Kidney (tissue), 14 donors: ENCODE measurements around the gene ZNF423. TPM values are rescaled to one million over a fixed set of nuclear protein-coding genes. Genes with fewer than 3 reads are reported as not detected.
A peak's percentile ranks its signal among the peaks of the same experiment; 100 is the strongest.

Experiments used
- DNase-seq, 5 donors: peaks; one replicate each; pipeline ENCODE4 v3.0.0-alpha.2; 2013 to 2020
- FAIRE-seq: peaks from 2 replicates; lab custom pipeline; 2012; peaks lifted over from hg19 to GRCh38; lab: Jason Lieb, UNC
- H3K27ac ChIP-seq, 2 donors: one replicate each; pipeline ENCODE4 v1.7.0; 2013; ENCODE audit warnings: low read depth in 2 of 2, low read length in 2 of 2, inconsistent platforms in 1 of 2
- H3K27me3 ChIP-seq: one replicate; pipeline ENCODE4 v1.7.1; 2013; ENCODE audit warnings: low read length, inconsistent platforms; ENCODE audit not compliant: control insufficient read depth, insufficient read depth
- H3K36me3 ChIP-seq, 3 donors: one replicate each; pipeline versions ENCODE4 v1.7.0 to v1.7.1; 2013; ENCODE audit warnings: low read length in 3 of 3, control low read depth in 1 of 3, inconsistent platforms in 1 of 3; ENCODE audit not compliant: insufficient read depth in 3 of 3, control insufficient read depth in 2 of 3
- H3K4me1 ChIP-seq, 3 donors: one replicate each; pipeline versions ENCODE4 v1.7.0 to v1.7.1; 2013; ENCODE audit warnings: low read length in 3 of 3, inconsistent platforms in 1 of 3, low read depth in 1 of 3; ENCODE audit not compliant: control insufficient read depth in 2 of 3, insufficient read depth in 2 of 3
- H3K4me3 ChIP-seq, 3 donors: one replicate each; pipeline versions ENCODE4 v1.7.0 to v1.8.1; 2013; ENCODE audit warnings: low read length in 3 of 3, control low read depth in 1 of 3, inconsistent platforms in 1 of 3
- H3K9ac ChIP-seq, 3 donors: one replicate each; pipeline versions ENCODE4 v1.7.0 to v1.7.1; 2013; ENCODE audit warnings: low read length in 3 of 3, control low read depth in 1 of 3, inconsistent platforms in 1 of 3
- H3K9me3 ChIP-seq, 3 donors: one replicate each; pipeline versions ENCODE4 v1.7.0 to v1.7.1; 2013; ENCODE audit warnings: low read length in 3 of 3, control low read depth in 1 of 3, inconsistent platforms in 1 of 3; ENCODE audit not compliant: control insufficient read depth in 2 of 3, insufficient read depth in 1 of 3
- intact Hi-C: fragments of 100-400 bp; cut with DNase I; formaldehyde crosslinking; loops from one replicate; pipeline ENCODE4 v1.11.1; 2022
- polyA plus RNA-seq: library from polyadenylated mRNA; stranded (reverse); fragments of 350-450 nt; fragmentation: Illumina TruSeq; extraction: RNeasy Lipid Tissue Mini Kit (QIAGEN cat#74804); gene quantifications from one replicate; pipeline ENCODE4 v1.2.3, GENCODE V29; 2014; ENCODE audit warnings: low read depth, low replicate concordance; ENCODE audit not compliant: insufficient read depth
- total RNA-seq: library from RNA; stranded (reverse); fragmentation: NEBNext Ultra II Directional; extraction: Animal tissue kit (Norgen Biotek cat#: 25700); gene quantifications from one replicate; pipeline ENCODE4 v1.2.1, GENCODE V29; 2021
- TF ChIP-seq, protein P1 (sequence below): IDR thresholded peaks from 3 replicates; pipeline ENCODE4 v1.5.1; 2012; ENCODE audit warnings: mild to moderate bottlenecking, moderate library complexity, borderline replicate concordance; ENCODE audit not compliant: insufficient read depth; ENCODE audit errors: extremely low read depth
- donor health status: control.
- donor health status: control.
- donor health status: control.
- donor health status: control.
- donor health status: control.
- donor health status: DM: yes; HTN: yes; CAD: no.
- donor health status: Normal renal cell carcinoma (clear cell type).

ZNF423 gene
- total and polyA plus RNA-seq, 2 donors from 2014 or later = 2.0 to 8.4 TPM

DNA sequence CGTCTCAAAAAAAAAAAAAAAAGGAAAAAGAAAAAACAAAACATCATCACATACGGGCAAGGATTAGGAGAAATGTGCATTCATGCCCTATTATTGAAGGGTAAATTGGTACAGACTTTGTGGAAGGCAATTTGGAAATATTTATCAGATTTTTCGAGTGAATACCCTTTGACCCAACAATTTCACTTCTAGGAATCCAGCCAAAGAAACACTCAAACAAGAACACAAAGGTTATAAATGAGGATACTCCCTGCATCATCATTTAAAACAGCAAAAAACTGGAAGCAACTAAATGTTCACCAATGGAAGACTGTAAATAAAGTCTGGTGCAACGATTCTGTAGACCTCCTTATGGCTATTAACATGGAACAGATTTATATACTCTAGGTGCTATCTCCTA, 12.9 kb downstream of the ZNF423 start:
- no peak overlapping the region for H3K27ac ChIP-seq
- DNase-seq = no peak
- H3K9ac ChIP-seq = no peak overlapping the region

DNA sequence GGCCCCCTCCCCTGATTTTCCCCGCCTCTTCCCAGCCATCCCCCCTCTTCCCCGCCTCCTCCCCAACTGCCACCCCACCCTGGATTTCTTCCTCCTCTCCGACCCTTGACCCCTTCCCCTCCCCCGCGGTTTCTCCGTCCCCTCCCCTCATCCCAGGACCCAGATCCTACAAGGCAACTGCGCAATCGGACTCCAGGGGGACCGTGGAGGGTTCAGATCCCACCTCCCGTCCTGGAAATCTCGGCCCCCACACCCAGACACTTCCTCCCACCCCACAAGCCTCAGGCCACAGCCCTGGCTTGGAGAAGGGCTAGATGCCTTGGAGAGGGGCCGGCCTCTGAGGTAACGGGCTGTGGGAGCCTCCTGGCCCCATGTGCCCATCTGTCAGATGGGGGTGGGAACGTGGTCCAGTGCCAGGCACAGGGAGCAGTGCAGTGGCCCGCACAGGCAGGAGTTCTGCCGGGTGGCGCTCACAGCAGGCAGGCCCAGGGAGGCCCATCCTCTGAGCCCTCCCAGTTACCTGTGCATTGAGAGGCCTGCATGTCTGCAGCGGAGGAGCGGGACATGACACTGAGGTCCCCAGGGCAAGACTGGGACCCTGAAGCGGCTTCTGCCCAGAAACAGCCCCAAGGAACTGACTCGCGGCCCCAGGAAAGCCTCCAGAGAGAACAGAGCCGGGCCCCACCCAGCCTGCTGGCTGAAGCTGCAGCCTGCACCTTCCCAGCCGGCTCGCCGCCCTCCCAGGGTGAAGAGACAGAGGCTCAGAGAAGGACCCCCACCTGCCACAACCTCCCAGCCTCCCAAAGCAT, 16.7 kb downstream of the ZNF423 start:
- H3K27me3 ChIP-seq = no peaks in the 10 kb centered on the region
- no peak overlapping the region for H3K9ac ChIP-seq
- H3K4me1 ChIP-seq = peaks cover 0 to 15% (median 0%) of the 10 kb centered on the region in 3 donors
- H3K4me3 ChIP-seq = no peak overlapping the region
- H3K27ac ChIP-seq = no peak overlapping the region
- intact Hi-C loops = no loop called here
- FAIRE-seq (no peak), DNase-seq (peak in 4 of 5 donors; percentile 47 to 84 (median 58))
- no peaks in the 10 kb centered on the region for H3K9me3 ChIP-seq
- no peaks in the 10 kb centered on the region for H3K36me3 ChIP-seq
- TF ChIP-seq, protein P1, sequence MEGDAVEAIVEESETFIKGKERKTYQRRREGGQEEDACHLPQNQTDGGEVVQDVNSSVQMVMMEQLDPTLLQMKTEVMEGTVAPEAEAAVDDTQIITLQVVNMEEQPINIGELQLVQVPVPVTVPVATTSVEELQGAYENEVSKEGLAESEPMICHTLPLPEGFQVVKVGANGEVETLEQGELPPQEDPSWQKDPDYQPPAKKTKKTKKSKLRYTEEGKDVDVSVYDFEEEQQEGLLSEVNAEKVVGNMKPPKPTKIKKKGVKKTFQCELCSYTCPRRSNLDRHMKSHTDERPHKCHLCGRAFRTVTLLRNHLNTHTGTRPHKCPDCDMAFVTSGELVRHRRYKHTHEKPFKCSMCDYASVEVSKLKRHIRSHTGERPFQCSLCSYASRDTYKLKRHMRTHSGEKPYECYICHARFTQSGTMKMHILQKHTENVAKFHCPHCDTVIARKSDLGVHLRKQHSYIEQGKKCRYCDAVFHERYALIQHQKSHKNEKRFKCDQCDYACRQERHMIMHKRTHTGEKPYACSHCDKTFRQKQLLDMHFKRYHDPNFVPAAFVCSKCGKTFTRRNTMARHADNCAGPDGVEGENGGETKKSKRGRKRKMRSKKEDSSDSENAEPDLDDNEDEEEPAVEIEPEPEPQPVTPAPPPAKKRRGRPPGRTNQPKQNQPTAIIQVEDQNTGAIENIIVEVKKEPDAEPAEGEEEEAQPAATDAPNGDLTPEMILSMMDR = no peak

More for the DNA sequence above, 12.9 kb downstream of the ZNF423 start:
- peaks cover 0 to 4% (median 0%) of the 10 kb centered on the region in 3 donors for H3K4me1 ChIP-seq
- no peaks in the 10 kb centered on the region for H3K27me3 ChIP-seq
- no peaks in the 10 kb centered on the region for H3K36me3 ChIP-seq
- H3K9me3 ChIP-seq = no peaks in the 10 kb centered on the region
- TF ChIP-seq, protein P1 = no peak
- FAIRE-seq = no peak
- intact Hi-C loops = no loop called here
- H3K4me3 ChIP-seq = no peak overlapping the region

DNA sequence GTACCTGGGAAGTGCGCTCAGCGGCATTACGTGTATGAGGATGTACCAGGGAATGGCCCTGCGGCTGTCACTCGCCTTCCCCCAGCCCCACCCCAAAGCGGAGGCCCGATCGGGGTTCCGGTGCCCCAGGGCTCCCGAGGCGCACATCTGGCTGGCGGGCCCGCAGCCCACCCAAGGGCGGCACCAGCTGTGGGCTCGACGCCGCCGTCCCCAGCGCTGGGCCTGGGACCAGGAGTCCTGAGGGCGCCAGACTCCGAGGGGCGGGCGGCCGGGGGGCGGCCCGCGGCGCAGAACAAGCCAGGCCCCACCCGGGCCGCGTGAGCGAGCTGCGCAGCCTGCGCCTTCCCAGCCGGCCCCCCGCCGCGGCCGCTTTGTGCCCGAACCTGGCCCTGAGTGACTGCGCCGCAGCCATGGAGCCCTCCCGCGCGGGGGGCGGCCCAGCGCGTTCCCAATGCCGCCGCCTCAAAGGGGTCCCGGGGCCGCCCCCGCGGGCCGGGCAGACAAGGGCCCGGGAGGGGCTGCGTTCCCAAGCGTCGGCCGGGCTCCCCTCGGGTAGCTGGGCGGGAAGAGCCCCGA, 17.4 kb downstream of the ZNF423 start:
- FAIRE-seq = no peak
- H3K4me3 ChIP-seq = no peak overlapping the region
- no peaks in the 10 kb centered on the region for H3K9me3 ChIP-seq
- DNase-seq = peak in 3 of 5 donors; percentile 49 to 77 (median 68)
- H3K36me3 ChIP-seq = no peaks in the 10 kb centered on the region
- intact Hi-C loops = no loop called here
- no peaks in the 10 kb centered on the region for H3K27me3 ChIP-seq
- TF ChIP-seq, protein P1 = no peak
- peaks cover 0 to 20% (median 0%) of the 10 kb centered on the region in 3 donors for H3K4me1 ChIP-seq
- H3K9ac ChIP-seq = no peak overlapping the region
- no peak overlapping the region for H3K27ac ChIP-seq
